BLaER1 treated with 17β-estradiol and CSF1 and Interleukin-3, amounts not matched to agents 10 nM and 100 nM (cell line): ENCODE results near the gene FAM131C.
"Not testable (repeated sequence)": the region's sequence is repeated elsewhere in the genome, so short reads cannot be mapped to it uniquely, and the experiment has no call there.

Experiments
- H3K27ac ChIP-seq, 11 experiments: shearing (Covaris generic); formaldehyde crosslinking; 2 replicates each; pipeline ENCODE4 v1.8.1; 2022
- H3K27me3 ChIP-seq, 11 experiments: shearing (Covaris generic); formaldehyde crosslinking; 2 replicates each; pipeline ENCODE4 v1.8.1; 2022
- H3K36me3 ChIP-seq, 11 experiments: shearing (Covaris generic); formaldehyde crosslinking; 2 replicates each; pipeline ENCODE4 v1.8.1; 2022
- H3K4me1 ChIP-seq, 10 experiments: shearing (Covaris generic); formaldehyde crosslinking; 2 replicates each; pipeline ENCODE4 v1.8.1; 2022
- H3K4me2 ChIP-seq, 11 experiments: shearing (Covaris generic); formaldehyde crosslinking; 2 replicates each; pipeline ENCODE4 v1.8.1; 2022
- H3K4me3 ChIP-seq, 10 experiments: shearing (Covaris generic); formaldehyde crosslinking; 2 replicates each; pipeline ENCODE4 v1.8.1; 2022
- H3K9ac ChIP-seq, 11 experiments: shearing (Covaris generic); formaldehyde crosslinking; 2 replicates each; pipeline ENCODE4 v1.8.1; 2022
- H3K9me3 ChIP-seq, 11 experiments: shearing (Covaris generic); formaldehyde crosslinking; replicated peaks in 1 of 11; 2 replicates each; pipeline ENCODE4 v1.8.1; 2022
- H4K20me1 ChIP-seq, 11 experiments: shearing (Covaris generic); formaldehyde crosslinking; 2 replicates each; pipeline ENCODE4 v1.8.1; 2022
- Cebpa-rat ChIP-seq, 11 experiments: shearing (Covaris generic); IDR thresholded peaks; 2 replicates each; pipeline ENCODE4 v1.8.1; 2022

FAM131C gene

GRCh38 chr1:16021681-16022080 lies 51.8 kb downstream of the FAM131C start, which contains the start of gene CLCNKA:
TSS of gene CLCNKA (plus strand) at chr1:16022036. CDS start at chr1:16022620, 584 bp downstream.
- no peaks in the 10 kb centered on the region for H3K36me3 ChIP-seq
- H3K4me2 ChIP-seq = peak within 1 kb of the TSS in 9 of 11 experiments; percentile 21 to 87 (median 62); a peak in 15 of 22 replicates
- no peaks in the 10 kb centered on the region for H3K9me3 ChIP-seq
- no peak within 1 kb of the TSS for H3K4me3 ChIP-seq
- H3K4me1 ChIP-seq = peaks cover 28 to 74% (median 68%) of the 10 kb centered on the region in 10 experiments
- no peak within 1 kb of the TSS for H3K27ac ChIP-seq
- H3K9ac ChIP-seq = peak within 1 kb of the TSS in 5 of 11 experiments; percentile 7 to 48 (median 31); a peak in 4 of 22 replicates
- TF ChIP-seq Cebpa-rat (IDR thresholded peaks at IDR 0.05) = no peak
- peaks cover 0 to 16% (median 0%) of the 10 kb centered on the region in 11 experiments; a peak in 3 of 22 replicates for H4K20me1 ChIP-seq
- peaks cover 0 to 12% (median 0%) of the 10 kb centered on the region in 11 experiments; a peak in 3 of 22 replicates for H3K27me3 ChIP-seq

GRCh38 chr1:16020878-16021277 lies 52.6 kb downstream of the FAM131C start:
- not testable (repeated sequence) for H3K4me3 ChIP-seq, H3K9ac ChIP-seq, H3K9me3 ChIP-seq, H3K27ac ChIP-seq, H3K36me3 ChIP-seq
- Histone ChIP-seq H3K4me1 (peaks cover 36 to 82% (median 76%) of the 10 kb centered on the region in 10 experiments), H3K27me3 (peaks cover 0 to 12% (median 0%) of the 10 kb centered on the region in 11 experiments; a peak in 3 of 22 replicates), H4K20me1 (peaks cover 0 to 16% (median 0%) of the 10 kb centered on the region in 11 experiments; a peak in 3 of 22 replicates), H3K4me2 (peak overlapping the region in 7 of 11 experiments; percentile 53 to 87 (median 62); a peak in 8 of 22 replicates)

GRCh38 chr1:16020325-16020724 lies 53.1 kb downstream of the FAM131C start:
- H3K9ac ChIP-seq = no peak overlapping the region
- H3K4me1 ChIP-seq = peaks cover 41 to 87% (median 82%) of the 10 kb centered on the region in 10 experiments
- no peaks in the 10 kb centered on the region for H3K9me3 ChIP-seq
- H3K36me3 ChIP-seq = no peaks in the 10 kb centered on the region
- no peak overlapping the region for H3K27ac ChIP-seq
- H3K4me2 ChIP-seq = peak overlapping the region in 7 of 11 experiments; percentile 3 to 87 (median 24); a peak in 9 of 22 replicates
- no peak overlapping the region for H3K4me3 ChIP-seq
- H3K27me3 ChIP-seq = peaks cover 0 to 12% (median 0%) of the 10 kb centered on the region in 11 experiments; a peak in 3 of 22 replicates
- no peak for TF ChIP-seq Cebpa-rat (IDR thresholded peaks at IDR 0.05)
- H4K20me1 ChIP-seq = peaks cover 0 to 14% (median 0%) of the 10 kb centered on the region in 11 experiments; a peak in 3 of 22 replicates

- peaks cover 0 to 12% (median 0%) of the 10 kb centered on the region in 11 experiments; a peak in 3 of 22 replicates for H3K27me3 ChIP-seq
- peak overlapping the region; percentile 60 to 91 (median 85); a peak in 19 of 22 replicates for H3K4me2 ChIP-seq
- no peak for TF ChIP-seq Cebpa-rat (IDR thresholded peaks at IDR 0.05)
- peak overlapping the region in 1 of 11 experiments; percentile 33; a peak in 1 of 22 replicates for H3K9ac ChIP-seq
- no peaks in the 10 kb centered on the region for H3K9me3 ChIP-seq
- H3K27ac ChIP-seq = no peak overlapping the region
- no peaks in the 10 kb centered on the region for H3K36me3 ChIP-seq
- H3K4me3 ChIP-seq = no peak overlapping the region
- H4K20me1 ChIP-seq = peaks cover 0 to 8% (median 0%) of the 10 kb centered on the region in 11 experiments; a peak in 3 of 22 replicates
- H3K4me1 ChIP-seq = peaks cover 47 to 93% (median 87%) of the 10 kb centered on the region in 10 experiments
Observed at GRCh38 chr1:16019644-16020277, 53.7 kb downstream of the FAM131C start.

- H4K20me1 ChIP-seq = peaks cover 0 to 7% (median 0%) of the 10 kb centered on the region in 11 experiments; a peak in 2 of 22 replicates
- peak overlapping the region; percentile 60 to 91 (median 85) for H3K4me2 ChIP-seq
- H3K27ac ChIP-seq = peak overlapping the region in 1 of 11 experiments; percentile 52; a peak in 2 of 22 replicates
- peaks cover 0 to 12% (median 0%) of the 10 kb centered on the region in 11 experiments; a peak in 2 of 22 replicates for H3K27me3 ChIP-seq
- H3K9me3 ChIP-seq = no peaks in the 10 kb centered on the region
- H3K9ac ChIP-seq = peak overlapping the region in 5 of 11 experiments; percentile 19 to 54 (median 36); a peak in 5 of 22 replicates
- H3K4me3 ChIP-seq = no peak overlapping the region
- H3K4me1 ChIP-seq = peaks cover 55 to 100% (median 94%) of the 10 kb centered on the region in 10 experiments
- TF ChIP-seq Cebpa-rat (IDR thresholded peaks at IDR 0.05) = no peak
- no peaks in the 10 kb centered on the region for H3K36me3 ChIP-seq
Observed at GRCh38 chr1:16018749-16019643, 54.5 kb downstream of the FAM131C start.

- no peaks in the 10 kb centered on the region for H3K36me3 ChIP-seq
- H3K9ac ChIP-seq = peak overlapping the region in 8 of 11 experiments; percentile 7 to 54 (median 30); a peak in 7 of 22 replicates
- H4K20me1 ChIP-seq = peaks cover 0 to 7% (median 0%) of the 10 kb centered on the region in 11 experiments; a peak in 2 of 22 replicates
- TF ChIP-seq Cebpa-rat (IDR thresholded peaks at IDR 0.05) = no peak
- no peak overlapping the region for H3K4me3 ChIP-seq
- peaks cover 62 to 100% (median 94%) of the 10 kb centered on the region in 10 experiments for H3K4me1 ChIP-seq
- H3K27ac ChIP-seq = peak overlapping the region in 2 of 11 experiments; percentile 6 to 52; a peak in 3 of 22 replicates
- H3K27me3 ChIP-seq = peaks cover 0 to 12% (median 0%) of the 10 kb centered on the region in 11 experiments; a peak in 2 of 22 replicates
- peak overlapping the region; percentile 60 to 91 (median 85) for H3K4me2 ChIP-seq
- H3K9me3 ChIP-seq = no peaks in the 10 kb centered on the region
Observed at GRCh38 chr1:16018308-16018707, 55.1 kb downstream of the FAM131C start.

GRCh38 chr1:16017461-16018303 lies 55.8 kb downstream of the FAM131C start, which contains the start of gene HSPB7:
TSS of gene HSPB7 (minus strand) at chr1:16018043. CDS start at chr1:16017963, 80 bp downstream.
- Histone ChIP-seq H3K4me3 (peak within 1 kb of the TSS in 2 of 10 experiments; percentile 8 to 26; a peak in 2 of 20 replicates), H3K9me3 (no peaks in the 10 kb centered on the region), H3K27me3 (peaks cover 0 to 12% (median 0%) of the 10 kb centered on the region in 11 experiments; a peak in 2 of 22 replicates), H4K20me1 (peaks cover 0 to 7% (median 0%) of the 10 kb centered on the region in 11 experiments; a peak in 2 of 22 replicates), H3K36me3 (no peaks in the 10 kb centered on the region), H3K27ac (peak within 1 kb of the TSS in 4 of 11 experiments; percentile 6 to 52 (median 29); a peak in 8 of 22 replicates), H3K4me2 (peak within 1 kb of the TSS; percentile 60 to 91 (median 85)), H3K9ac (peak within 1 kb of the TSS in 9 of 11 experiments; percentile 10 to 54 (median 29); a peak in 10 of 22 replicates), H3K4me1 (peaks cover 66 to 99% (median 93%) of the 10 kb centered on the region in 10 experiments)
- TF ChIP-seq Cebpa-rat (IDR thresholded peaks at IDR 0.05) = no peak
